GM21515 (cell line): Measurements from ENCODE around the gene MED13L.

Experiments
- ATAC-seq: cut with Tn5 transposase; IDR thresholded peaks from one replicate; pipeline ENCODE4 v1.9.1; 2021; ENCODE audit not compliant: unreplicated experiment

MED13L gene

GRCh38 chr12:115950959-115951358 lies 326.5 kb downstream of the MED13L start:
- ATAC-seq: no peak

GRCh38 chr12:115949675-115950074 lies 327.8 kb downstream of the MED13L start:
- ATAC-seq: no peak

GRCh38 chr12:115947696-115948062 lies 329.8 kb downstream of the MED13L start:
- ATAC-seq: no peak

DNA sequence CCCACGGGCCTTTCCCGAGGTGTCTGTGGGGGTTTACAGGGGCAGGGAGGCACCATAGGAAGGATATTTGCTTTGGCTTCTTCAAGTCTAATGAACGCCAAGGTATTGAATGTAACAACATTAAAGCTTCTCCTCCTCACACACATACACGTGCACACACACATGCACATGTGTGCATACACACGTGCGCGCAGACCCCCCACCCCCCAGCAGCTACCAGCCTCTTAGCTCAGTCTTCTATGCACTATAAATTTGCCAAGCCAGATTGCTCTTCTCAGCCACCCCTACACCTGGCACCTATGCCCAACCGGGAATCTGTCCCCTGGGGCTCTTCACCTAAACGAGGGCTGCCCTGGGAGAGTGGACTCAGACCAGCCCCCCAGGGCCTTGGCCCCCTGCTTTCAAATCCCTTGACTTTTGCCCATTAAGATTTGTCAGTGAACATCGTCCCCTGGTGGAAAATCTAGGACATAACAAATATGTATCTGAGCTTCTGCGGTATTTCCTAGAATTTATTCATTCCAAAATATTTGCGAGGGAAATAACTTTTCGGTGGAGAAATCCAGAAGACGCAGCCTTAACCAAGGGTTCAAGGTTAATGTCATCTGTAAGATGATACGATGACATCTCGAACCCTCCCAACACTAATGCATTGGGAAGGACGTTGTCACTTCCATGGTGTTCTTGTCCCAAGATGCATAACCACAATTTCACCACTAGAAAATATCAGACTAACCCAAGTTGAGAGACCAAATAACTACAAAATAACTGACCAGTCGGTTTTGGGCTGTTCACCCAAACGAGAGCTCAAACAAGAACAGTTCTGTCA lies 330.4 kb downstream of the MED13L start:
- no peak for ATAC-seq

- ATAC-seq: no peak
Measured at GRCh38 chr12:115946092-115946491, 331.4 kb downstream of the MED13L start.

DNA sequence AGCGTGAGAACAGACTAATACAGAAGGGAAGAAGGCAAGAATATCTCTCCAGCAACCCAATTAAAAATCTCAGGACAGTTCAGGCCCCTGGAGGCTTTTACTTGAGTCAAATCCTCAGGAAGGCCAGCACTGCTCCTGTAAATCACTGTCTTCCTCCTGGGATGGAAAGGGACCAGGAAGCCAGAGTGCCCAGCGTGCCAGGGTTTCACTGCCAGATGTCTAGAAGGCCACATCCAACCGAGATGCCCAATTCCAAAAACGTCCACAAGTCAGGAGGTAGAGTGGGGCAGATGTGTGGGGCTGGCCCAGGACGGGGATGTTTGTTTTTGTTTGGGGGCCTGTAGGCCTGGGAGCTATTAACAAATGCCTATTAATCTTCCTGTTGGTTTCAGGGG lies 332.0 kb downstream of the MED13L start:
- no peak for ATAC-seq

- ATAC-seq: no peak
Measured at GRCh38 chr12:115944837-115945490, 332.5 kb downstream of the MED13L start.

DNA sequence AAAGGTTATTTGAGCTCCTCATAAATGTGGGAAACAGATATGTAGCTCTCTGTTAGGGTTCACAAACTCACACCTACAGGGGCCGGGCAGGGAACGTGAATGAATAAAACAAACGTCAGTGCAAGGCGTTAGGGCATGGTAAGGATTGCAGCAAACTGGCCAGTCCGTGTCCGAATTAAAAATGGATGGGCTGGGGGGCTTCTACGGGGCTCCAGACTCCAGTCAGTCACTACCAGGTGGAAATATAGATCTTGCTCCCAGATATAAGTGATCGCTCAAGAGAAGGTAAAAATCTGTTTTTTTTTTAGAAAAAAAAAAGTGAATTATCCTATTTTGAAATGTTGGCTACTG lies 333.1 kb downstream of the MED13L start:
- no peak for ATAC-seq

GRCh38 chr12:115943630-115944391 lies 333.7 kb downstream of the MED13L start:
- ATAC-seq: no peak

- ATAC-seq: no peak
Measured at GRCh38 chr12:115943310-115943629, 334.2 kb downstream of the MED13L start.

DNA sequence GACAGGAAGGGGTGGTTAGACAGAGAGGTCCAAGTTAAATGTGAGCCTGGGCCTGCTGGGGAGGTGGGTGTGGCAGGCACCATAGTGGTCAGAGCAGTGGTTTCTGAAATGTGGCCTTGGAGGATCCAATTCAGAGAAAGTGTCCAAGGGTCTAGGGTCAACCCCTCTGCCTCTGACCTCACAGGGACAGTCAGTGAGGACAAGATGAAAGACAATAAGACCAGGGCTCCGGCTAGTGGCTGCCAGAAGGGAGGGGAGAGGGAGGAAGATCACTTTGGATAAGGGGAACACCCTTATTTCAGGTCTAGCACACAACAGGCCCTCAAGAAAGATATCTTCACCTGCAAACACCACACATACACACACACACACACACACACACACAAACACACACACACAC lies 335.1 kb downstream of the MED13L start:
- ATAC-seq: no peak

DNA sequence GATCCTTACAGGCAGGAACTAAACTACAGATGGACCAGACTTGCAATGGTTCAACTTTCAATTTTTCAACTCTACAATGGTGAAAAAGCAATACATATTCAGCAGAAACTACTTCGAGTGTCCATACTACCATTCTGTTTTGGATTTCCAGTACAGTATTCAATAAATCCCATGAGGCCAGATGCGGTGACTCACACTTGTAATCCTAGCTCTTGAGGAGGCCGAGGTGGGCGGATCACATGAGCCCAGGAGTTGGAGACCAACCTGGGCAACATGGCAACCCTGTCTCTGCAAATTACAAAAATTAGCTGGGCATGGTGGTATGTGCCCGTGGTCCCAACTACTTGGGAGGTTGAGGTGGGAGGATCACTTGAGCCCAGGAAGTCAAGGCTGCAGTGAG lies 336.1 kb downstream of the MED13L start:
- ATAC-seq: no peak

GRCh38 chr12:115938794-115939377 lies 338.6 kb downstream of the MED13L start:
- no peak for ATAC-seq

DNA sequence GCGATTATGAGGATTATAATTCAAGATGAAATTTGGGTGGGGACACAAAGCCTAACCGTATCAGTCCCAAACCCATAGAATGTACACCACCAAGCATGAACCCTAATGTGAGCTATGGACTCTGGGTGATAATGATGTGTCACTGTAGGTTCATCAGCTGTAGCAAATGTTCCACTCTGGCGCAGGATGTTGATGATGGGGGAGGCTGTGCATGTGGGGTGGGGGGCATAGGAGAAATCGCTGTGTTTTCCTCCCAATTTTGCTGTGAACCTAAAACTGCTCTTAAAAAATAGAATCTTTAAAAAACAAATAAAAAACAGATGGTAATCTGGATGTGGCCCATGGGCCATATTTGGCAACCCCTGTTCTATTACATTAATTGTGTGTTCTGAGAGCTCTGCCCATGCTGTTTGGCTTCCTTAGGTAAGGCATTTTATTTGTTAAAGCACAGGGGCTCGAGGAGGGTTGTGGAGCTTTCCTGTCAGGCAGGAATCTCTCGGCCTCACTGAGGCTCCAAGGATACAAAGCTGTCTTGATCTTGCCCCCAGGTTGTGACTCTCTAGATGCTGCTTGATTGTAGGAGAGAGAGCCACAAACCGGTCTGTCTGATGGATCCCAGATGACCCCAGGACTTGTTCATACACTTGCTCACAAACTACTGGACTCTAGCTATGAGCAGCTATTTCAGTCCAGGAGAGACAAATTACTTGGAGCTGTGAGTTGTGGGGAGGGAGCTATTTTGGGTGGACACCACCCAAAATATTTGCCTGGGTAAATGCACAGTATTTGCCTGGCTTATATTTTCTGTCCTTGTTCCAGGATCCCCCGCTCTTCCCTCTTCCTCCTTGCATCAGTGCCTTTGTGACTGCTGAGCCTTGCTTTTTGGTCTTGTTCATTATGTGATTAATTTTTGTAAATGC lies 340.2 kb downstream of the MED13L start:
- no peak for ATAC-seq

- ATAC-seq: no peak
Measured at GRCh38 chr12:115934877-115935276, 342.6 kb downstream of the MED13L start.

GRCh38 chr12:115934046-115934445 lies 343.4 kb downstream of the MED13L start:
- ATAC-seq: no peak

GRCh38 chr12:115932066-115932465 lies 345.4 kb downstream of the MED13L start:
- ATAC-seq: no peak

- no peak for ATAC-seq
Measured at GRCh38 chr12:115930336-115930735, 347.2 kb downstream of the MED13L start.

GRCh38 chr12:115926037-115926670 lies 351.3 kb downstream of the MED13L start:
- ATAC-seq: no peak

DNA sequence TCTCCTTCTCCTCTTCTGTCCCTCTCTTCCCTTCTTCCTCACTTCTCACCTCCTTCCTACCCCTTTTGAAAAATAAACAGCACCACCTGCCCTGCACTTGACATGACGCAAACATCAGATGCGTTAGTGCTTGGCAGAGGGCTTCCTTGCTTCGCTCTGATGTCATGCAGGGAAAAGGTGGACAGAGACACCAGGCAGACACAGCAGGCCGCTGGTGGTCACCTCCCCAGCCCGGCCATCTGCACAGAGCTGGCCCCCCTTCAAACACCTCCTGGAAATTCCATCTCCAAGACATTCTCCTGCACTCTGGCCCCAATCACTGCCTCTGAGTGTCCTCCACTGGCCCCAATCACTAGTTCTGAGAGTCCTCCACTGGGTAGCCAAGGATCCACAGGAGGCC lies 353.6 kb downstream of the MED13L start:
- ATAC-seq: no peak
